K562 (cell line): ENCODE measurements around the gene N4BP2. TPM values are rescaled to one million over a fixed set of nuclear protein-coding genes. Genes with fewer than 3 reads are reported as not detected.

Experiments
- ATAC-seq: fragments of 200-7000 bp; cut with Tn5 transposase; 3 replicates; pipeline ENCODE4 v1.9.1; 2020; ENCODE audit warnings: moderate library complexity
- BruUV-seq: library from RNA; stranded (reverse); fragments of 400-500 nt; replicated peaks from 2 replicates; lab custom pipeline; 2021; lab: Mats Ljungman, UMichigan
- CTCF ChIA-PET: fragments of 300-600 bp; formaldehyde crosslinking; extraction: SDS; loops from one replicate; lab custom pipeline; 2021; ENCODE audit warnings: low intra/inter-chr PET ratio; lab: Yijun Ruan, JAX
- POLR2A ChIA-PET: fragments of 300-600, 350-650 bp; sonication (Branson Sonifier 250); formaldehyde crosslinking; extraction: SDS; loops from one replicate; lab custom pipeline; 2021; ENCODE audit warnings: antibody characterized with exemption, inconsistent platforms; lab: Yijun Ruan, JAX
- DNase-seq, 4 experiments: peaks; one replicate each; pipeline versions ENCODE4 v3.0.0 to v3.0.0-alpha.2; 2011 to 2018; ENCODE audit warnings: low spot score in 3 of 4, mixed read lengths in 3 of 4; ENCODE audit errors: extremely low read depth in 1 of 4
- FAIRE-seq: peaks from 2 replicates; lab custom pipeline; 2011; peaks lifted over from hg19 to GRCh38; lab: Jason Lieb, UNC
- H2AFZ ChIP-seq: 2 replicates; pipeline ENCODE4 v1.6.0; 2011; ENCODE audit warnings: low read depth, low read length, control low read depth, inconsistent platforms
- H3K27ac ChIP-seq: fragments of 200-600 bp; 3 replicates; pipeline ENCODE4 v1.8.0; 2011; ENCODE audit warnings: low read depth, mild to moderate bottlenecking, control low read depth, inconsistent platforms, low read length, moderate library complexity, mixed read lengths; ENCODE audit errors: extremely low read depth
- H3K27me3 ChIP-seq, 2 experiments: fragments of 300-600 bp in 1 of 2; 2 replicates in 1 of 2; 3 replicates in 1 of 2; pipeline versions ENCODE4 v1.6.0 to v1.8.0; 2011; ENCODE audit warnings: inconsistent platforms in 2 of 2, low read length in 2 of 2, mild to moderate bottlenecking in 1 of 2, mixed read lengths in 1 of 2, moderate library complexity in 1 of 2; ENCODE audit not compliant: control insufficient read depth in 2 of 2, insufficient read depth in 2 of 2
- H3K36me3 ChIP-seq: fragments of 300-600 bp; 3 replicates; pipeline ENCODE4 v1.8.0; 2011; ENCODE audit warnings: mild to moderate bottlenecking, low read length, inconsistent platforms; ENCODE audit not compliant: control insufficient read depth, insufficient read depth
- H3K4me1 ChIP-seq, 2 experiments: fragments of 200-600 bp in 1 of 2; replicated peaks in 1 of 2; 2 replicates in 1 of 2; 3 replicates in 1 of 2; pipeline versions ENCODE4 v1.5.1 to v1.8.0; 2011; ENCODE audit warnings: inconsistent platforms in 2 of 2, low read length in 2 of 2, mild to moderate bottlenecking in 1 of 2, mixed read lengths in 1 of 2, moderate library complexity in 1 of 2; ENCODE audit not compliant: control insufficient read depth in 2 of 2, insufficient read depth in 2 of 2
- H3K4me2 ChIP-seq: 2 replicates; pipeline ENCODE4 v1.6.1; 2011; ENCODE audit warnings: low read length, control low read depth, inconsistent platforms, mixed read lengths; ENCODE audit not compliant: insufficient read depth
- H3K4me3 ChIP-seq: fragments of 200-600 bp; sonication (generic), shearing (Covaris generic); 2 replicates; pipeline ENCODE4 v1.5.1; 2016; ENCODE audit warnings: control low read depth, inconsistent platforms
- H3K79me2 ChIP-seq: fragments of 200-600 bp; 3 replicates; pipeline ENCODE4 v1.8.0; 2011; ENCODE audit warnings: low read length, inconsistent platforms; ENCODE audit not compliant: control insufficient read depth, insufficient read depth
- H3K9ac ChIP-seq, 2 experiments: 2 replicates each; pipeline versions ENCODE4 v1.6.0 to v1.6.1; 2011; ENCODE audit warnings: low read depth in 2 of 2, low read length in 2 of 2, control low read depth in 1 of 2, inconsistent platforms in 1 of 2, mild to moderate bottlenecking in 1 of 2, mixed read lengths in 1 of 2; ENCODE audit not compliant: insufficient read depth in 1 of 2
- H3K9me1 ChIP-seq: one replicate; pipeline ENCODE4 v1.6.0; 2011; ENCODE audit warnings: inconsistent platforms, mild to moderate bottlenecking, low read length, moderate library complexity; ENCODE audit not compliant: control insufficient read depth, insufficient read depth
- H3K9me3 ChIP-seq: replicated peaks from 2 replicates; pipeline ENCODE4 v1.5.1; 2011; ENCODE audit warnings: low read depth, low read length, inconsistent platforms; ENCODE audit not compliant: control insufficient read depth, insufficient read depth
- H4K20me1 ChIP-seq: replicated peaks from 2 replicates; pipeline ENCODE4 v1.6.1; 2011; ENCODE audit warnings: low read length, inconsistent platforms, mixed read lengths; ENCODE audit not compliant: control insufficient read depth, insufficient read depth
- ATF1 ChIP-seq, 2 experiments: fragments of 450-650 bp in 1 of 2; IDR thresholded peaks; 2 replicates each; pipeline ENCODE4 v1.6.1; 2016; ENCODE audit warnings: missing compliant biosample characterization in 1 of 2, missing genetic modification characterization in 1 of 2
- BACH1 ChIP-seq: fragments of 200-800 bp; sonication (Bioruptor generic); IDR thresholded peaks from 2 replicates; pipeline ENCODE4 v1.6.1; 2016; ENCODE audit warnings: missing genetic modification characterization, missing compliant biosample characterization
- CCNT2 ChIP-seq: IDR thresholded peaks from 2 replicates; pipeline ENCODE4 v1.6.1; 2011; ENCODE audit warnings: borderline replicate concordance, low read depth, mild to moderate bottlenecking, moderate library complexity, mixed read lengths, low read length; ENCODE audit not compliant: insufficient read length; ENCODE audit errors: extremely low read depth
- DACH1 ChIP-seq: fragments of 450-650 bp; IDR thresholded peaks from 2 replicates; pipeline ENCODE4 v1.6.1; 2018; ENCODE audit not compliant: partially characterized antibody
- DLX4 ChIP-seq: fragments of 250-450 bp; sonication (Bioruptor Pico); IDR thresholded peaks from 2 replicates; pipeline ENCODE4 v1.6.1; 2021; ENCODE audit warnings: mild to moderate bottlenecking
- HDAC3 ChIP-seq: fragments of 450-650 bp; IDR thresholded peaks from 2 replicates; pipeline ENCODE4 v1.6.1; 2018; ENCODE audit warnings: borderline replicate concordance, mild to moderate bottlenecking, moderate library complexity; ENCODE audit not compliant: partially characterized antibody
- NCOR1 ChIP-seq: fragments of 450-650 bp; IDR thresholded peaks from 2 replicates; pipeline ENCODE4 v1.6.1; 2016; ENCODE audit warnings: mild to moderate bottlenecking, moderate library complexity
- NFATC3 ChIP-seq: fragments of 450-650 bp; IDR thresholded peaks from 2 replicates; pipeline ENCODE4 v1.6.1; 2017; ENCODE audit warnings: mild to moderate bottlenecking
- NFE2 ChIP-seq: IDR thresholded peaks from 2 replicates; pipeline ENCODE4 v1.6.1; 2014; ENCODE audit warnings: antibody characterized with exemption, low read depth
- NR2C1 ChIP-seq, 2 experiments: fragments of 450-650 bp; IDR thresholded peaks; 2 replicates each; pipeline ENCODE4 v1.6.1; 2017; ENCODE audit warnings: mild to moderate bottlenecking in 2 of 2, antibody characterized with exemption in 1 of 2, inconsistent platforms in 1 of 2, missing compliant biosample characterization in 1 of 2, missing genetic modification characterization in 1 of 2
- SMARCA4 ChIP-seq: fragments of 450-650 bp; IDR thresholded peaks from 2 replicates; pipeline ENCODE4 v1.6.1; 2016
- SMARCE1 ChIP-seq: fragments of 450-650 bp; IDR thresholded peaks from 2 replicates; pipeline ENCODE4 v1.7.1; 2016; ENCODE audit warnings: mild to moderate bottlenecking
- TBP ChIP-seq: optimal IDR thresholded peaks from 2 replicates; pipeline ENCODE3; 2011; ENCODE audit warnings: low read depth, low read length, improper control_type of control experiment
- TEAD4 ChIP-seq, 2 experiments: sonication (generic) in 1 of 2; formaldehyde crosslinking in 1 of 2; IDR thresholded peaks; 2 replicates each; pipeline versions ENCODE4 v1.6.1 to v1.8.0; 2012 to 2022; ENCODE audit warnings: borderline replicate concordance in 1 of 2, inconsistent platforms in 1 of 2, low read length in 1 of 2, mild to moderate bottlenecking in 1 of 2, missing genetic modification reagents in 1 of 2
- THRB ChIP-seq: fragments of 450-650 bp; formaldehyde crosslinking; conservative IDR thresholded peaks from 2 replicates; pipeline ENCODE4 v1.4.0; 2022; ENCODE audit warnings: mild to moderate bottlenecking, missing genetic modification characterization
- XRCC5 ChIP-seq: fragments of 200-400 bp; formaldehyde crosslinking; IDR thresholded peaks from 2 replicates; pipeline ENCODE4 v1.6.1; 2017; ENCODE audit warnings: low read depth, mild to moderate bottlenecking, low read length
- ZNF121 ChIP-seq: sonication (generic); formaldehyde crosslinking; conservative IDR thresholded peaks from 2 replicates; pipeline ENCODE4 v1.8.0; 2022; ENCODE audit warnings: missing genetic modification reagents
- ZNF253 ChIP-seq: fragments of 250-450 bp; sonication (Bioruptor Pico); conservative IDR thresholded peaks from 2 replicates; pipeline ENCODE4 v1.6.1; 2021; ENCODE audit warnings: mild to moderate bottlenecking
- ZNF561 ChIP-seq: fragments of 450-650 bp; formaldehyde crosslinking; conservative IDR thresholded peaks from 2 replicates; pipeline ENCODE4 v1.4.0; 2020; ENCODE audit warnings: mild to moderate bottlenecking, moderate library complexity
- ZNF586 ChIP-seq: fragments of 450-650 bp; formaldehyde crosslinking; conservative IDR thresholded peaks from 2 replicates; pipeline ENCODE4 v1.4.0; 2020; ENCODE audit warnings: mild to moderate bottlenecking, moderate library complexity
- WGBS: fragments of 100-300 bp; shearing (Covaris generic); methylation state at CpG from one replicate; pipeline ENCODE4 v1.1.6; 2016; ENCODE audit warnings: low coverage, mixed read lengths; ENCODE audit not compliant: insufficient coverage; ENCODE audit errors: missing lambda C conversion rate; 5-methylcytosine and 5-hydroxymethylcytosine counted together
- in situ Hi-C: fragments of 300-500 bp; cut with MboI; formaldehyde crosslinking; loops from 4 replicates; pipeline ENCODE4 v1.15.0; 2018; ENCODE audit warnings: inconsistent platforms, mixed read lengths
- intact Hi-C: fragments of 100-400 bp; cut with micrococcal nuclease; formaldehyde crosslinking; loops from 2 replicates; pipeline ENCODE4 v1.14.2; 2022
- polyA plus RNA-seq, 8 experiments: library from polyadenylated mRNA; depleted of rRNA in 4 of 8; stranded (reverse) in 5 of 8; unstranded in 3 of 8; fragments of >200 nt; fragmentation: Nextera tagmentation in 2 of 8; fragmentation: Illumina TruSeq in 1 of 8; extraction: Ambion mirVana in 2 of 8; extraction: Trizol in 1 of 8; gene quantifications; 2 replicates each; pipeline versions ENCODE4 v1.2.1 to v1.2.3, GENCODE V29; 2011 to 2014; ENCODE audit warnings: inconsistent platforms in 1 of 8, missing spikeins in 1 of 8
- total RNA-seq, 7 experiments: library from RNA; depleted of rRNA in 6 of 7; stranded (reverse); fragments of >200 nt in 6 of 7; fragmentation: Illumina TruSeq in 2 of 7; extraction: Trizol in 2 of 7; gene quantifications; 2 replicates each; pipeline versions ENCODE4 v1.2.1 to v1.2.3, GENCODE V29; 2011 to 2021; ENCODE audit warnings: low replicate concordance in 1 of 7

The N4BP2 gene
- total and polyA plus RNA-seq, 9 of the 15 experiments (the other 6 are each of a cell fraction or from before 2014, with no cell fraction given) = 2.7 to 12.6 (median 7.6) TPM

GRCh38 chr4:40200875-40201801, 144.5 kb downstream of the N4BP2 start:
- peaks cover 92% of the 10 kb centered on the region for H3K79me2 ChIP-seq
- intact Hi-C loops = loop anchor here (2.0 kb wide), 2 partner anchors 50 to 144 kb away; partner anchors contain the start of gene N4BP2
- CTCF ChIA-PET = no interaction called here
- TF ChIP-seq SMARCA4 = peak; percentile 73; the same call in 1 of the 2 replicates
- no peak for TF ChIP-seq ZNF586 (CRISPR knock-in tag)
- peak; percentile 68 for TF ChIP-seq NR2C1 (IDR thresholded peaks at IDR 0.05)
- peak; percentile 58; the same call in 1 of the 2 replicates for TF ChIP-seq NR2C1 (tag; IDR thresholded peaks at IDR 0.05)
- TF ChIP-seq ZNF561 (CRISPR knock-in tag) = no peak
- TF ChIP-seq ZNF253 = no peak
- TF ChIP-seq ZNF121 (CRISPR knock-in tag) = no peak
- TF ChIP-seq TEAD4 (IDR thresholded peaks at IDR 0.05; ENCODE audit: low read length) = peak; percentile 59; the same call in 1 of the 2 replicates
- TF ChIP-seq TEAD4 (CRISPR knock-in tag; IDR thresholded peaks at IDR 0.05; ENCODE audit: borderline replicate concordance) = no peak
- peak; percentile 47; the same call in 1 of the 2 replicates for TF ChIP-seq BACH1 (tag)
- TF ChIP-seq XRCC5 = no peak
- TF ChIP-seq TBP = peak; percentile 60
- TF ChIP-seq ATF1 (CRISPR knock-in tag; IDR thresholded peaks at IDR 0.05) = no peak
- TF ChIP-seq ATF1 (tag; IDR thresholded peaks at IDR 0.05) = peak; percentile 88
- no peak for TF ChIP-seq DACH1
- TF ChIP-seq THRB (CRISPR knock-in tag) = no peak
- TF ChIP-seq NFATC3 = peak; percentile 98
- peak; percentile 22 for TF ChIP-seq NFE2
- peak; percentile 61 for TF ChIP-seq SMARCE1
- TF ChIP-seq CCNT2 = no peak
- TF ChIP-seq HDAC3 = peak; percentile 61
- TF ChIP-seq DLX4 = no peak
- TF ChIP-seq NCOR1 = peak; percentile 63

More at GRCh38 chr4:40200875-40201801, 144.5 kb downstream of the N4BP2 start:
- BruUV-seq = no TSS peak
- POLR2A ChIA-PET = interaction anchor here (0.6 to 2.0 kb wide), 5 partner anchors 9 to 143 kb away, joined by 3 to 8 read pairs (median 4); no protein-coding TSS in a partner anchor
- H3K27ac ChIP-seq = peak overlapping the region; percentile 85
- H3K9me1 ChIP-seq = no peaks in the 10 kb centered on the region
- FAIRE-seq = peak; percentile 74
- H2AFZ ChIP-seq = peak overlapping the region; percentile 49
- H3K9ac ChIP-seq = peak overlapping the region in 1 of 2 experiments; percentile 83; a peak in 2 of 4 replicates
- no peaks in the 10 kb centered on the region for H4K20me1 ChIP-seq
- H3K4me3 ChIP-seq = peak overlapping the region; percentile 50
- peaks cover 30 to 47% of the 10 kb centered on the region in 2 experiments; a peak in 4 of 5 replicates for H3K4me1 ChIP-seq
- peak in 2 of 4 experiments; percentile 48 to 86 for DNase-seq
- no peaks in the 10 kb centered on the region for H3K36me3 ChIP-seq
- ATAC-seq = peak; percentile 18
- peak overlapping the region; percentile 90 for H3K4me2 ChIP-seq
- WGBS = 6% methylated on average over 13 of the region's 13 CpGs
- H3K27me3 ChIP-seq = no peaks in the 10 kb centered on the region
- in situ Hi-C loops = no loop called here
- H3K9me3 ChIP-seq = no peaks in the 10 kb centered on the region
